NCI-H1436 (cell line): Measurements from ENCODE around the gene TUFT1.

Experiments
- DNase-seq: peaks from one replicate; lab custom pipeline; 2025; lab: John Stamatoyannopoulos, UW

TUFT1 gene

DNA sequence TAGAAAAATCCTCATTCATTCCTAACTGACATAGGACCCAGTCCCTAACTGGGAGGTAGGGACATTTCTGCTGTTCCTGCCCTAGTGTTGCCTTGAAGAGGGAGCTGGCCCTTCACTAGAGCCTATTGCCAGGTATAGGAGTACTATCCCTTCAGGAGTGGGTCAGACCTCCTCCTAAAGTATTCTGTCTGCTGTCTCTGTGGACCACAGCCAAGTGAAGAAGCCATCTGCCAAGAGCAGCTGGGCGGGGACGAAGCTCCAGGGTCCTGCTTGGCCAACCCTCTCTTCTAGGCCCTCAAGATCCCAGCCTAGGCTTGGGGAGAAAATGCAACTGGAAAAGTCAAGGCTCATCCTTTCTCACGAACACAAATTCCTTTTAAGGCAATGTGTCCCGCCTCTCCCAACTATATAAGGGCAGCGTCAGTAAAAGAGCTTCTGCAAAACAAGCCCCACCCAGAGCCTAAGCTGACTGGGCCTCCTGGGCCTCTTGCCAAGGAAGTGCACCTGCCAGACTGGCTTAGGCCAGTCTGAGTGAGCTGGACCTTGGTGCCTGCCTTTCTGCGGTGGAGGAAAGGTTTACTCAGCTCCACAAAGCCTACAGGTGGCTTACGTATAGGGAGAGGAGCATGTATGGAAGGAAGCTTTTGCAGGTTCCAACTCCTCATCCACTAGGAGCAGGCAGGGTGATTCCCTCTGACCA lies 638 bp upstream of the TUFT1 start:
- DNase-seq, result peak; percentile 73

DNA sequence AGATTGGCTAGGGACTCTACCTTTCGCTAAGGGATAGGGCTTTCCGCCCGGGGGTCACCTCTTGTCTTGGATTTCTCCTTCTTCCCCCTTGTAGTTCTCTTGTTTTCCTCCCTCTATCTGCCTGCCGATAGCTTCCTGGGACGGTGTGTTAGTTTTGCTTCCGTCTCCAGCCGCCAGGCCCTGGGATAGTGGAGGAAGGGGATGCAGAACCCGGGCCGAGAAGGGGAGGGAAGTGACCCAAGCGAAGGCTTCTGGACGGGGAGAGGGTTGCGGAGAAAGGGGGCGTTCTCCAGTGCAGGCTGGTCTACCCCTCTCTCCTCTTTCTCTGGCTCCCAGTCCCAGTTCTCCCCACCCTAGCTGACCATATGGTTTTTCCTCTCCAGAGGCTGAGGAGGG lies 871 bp downstream of the TUFT1 start:
- DNase-seq, result no peak

DNA sequence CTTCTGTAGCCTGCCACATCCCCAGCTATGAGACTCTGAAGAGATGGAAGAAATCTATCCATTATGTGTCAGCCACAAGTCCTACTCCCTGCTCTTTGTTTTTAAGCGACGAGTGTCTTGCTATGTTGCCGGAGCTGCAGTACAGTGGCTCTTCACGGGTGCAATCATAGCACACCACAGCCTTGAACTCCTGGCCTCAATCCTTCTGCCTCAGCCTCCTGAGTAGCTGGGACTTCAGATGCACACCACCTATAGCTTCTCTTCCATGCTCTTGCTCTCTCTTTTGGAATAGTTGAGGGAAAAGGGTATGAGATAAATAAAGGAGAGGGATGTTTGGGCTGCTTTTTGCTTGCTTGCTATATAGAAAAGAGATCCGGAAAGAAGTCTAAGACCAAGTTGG lies 1.6 kb downstream of the TUFT1 start:
- DNase-seq, result no peak

DNA sequence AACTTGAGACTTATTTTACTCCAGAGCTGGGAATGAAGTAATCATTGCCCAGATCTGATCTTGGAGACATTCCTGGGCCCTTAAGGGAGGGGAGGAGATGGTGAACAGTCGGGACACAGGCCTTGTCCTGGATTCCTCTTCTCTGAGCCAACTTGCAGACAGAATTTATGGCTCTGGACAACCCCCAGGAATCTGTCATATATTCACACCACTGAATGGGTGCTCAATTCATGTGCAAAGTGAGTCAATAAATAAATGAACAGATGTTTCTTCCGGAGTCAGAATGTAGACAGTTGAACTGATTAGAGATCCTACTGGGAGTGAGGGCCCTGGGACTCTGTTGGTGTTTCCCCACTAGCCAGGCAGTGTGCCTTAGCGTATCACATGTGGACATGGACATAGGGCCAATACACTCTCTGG lies 2.6 kb downstream of the TUFT1 start:
- no peak for DNase-seq

DNA sequence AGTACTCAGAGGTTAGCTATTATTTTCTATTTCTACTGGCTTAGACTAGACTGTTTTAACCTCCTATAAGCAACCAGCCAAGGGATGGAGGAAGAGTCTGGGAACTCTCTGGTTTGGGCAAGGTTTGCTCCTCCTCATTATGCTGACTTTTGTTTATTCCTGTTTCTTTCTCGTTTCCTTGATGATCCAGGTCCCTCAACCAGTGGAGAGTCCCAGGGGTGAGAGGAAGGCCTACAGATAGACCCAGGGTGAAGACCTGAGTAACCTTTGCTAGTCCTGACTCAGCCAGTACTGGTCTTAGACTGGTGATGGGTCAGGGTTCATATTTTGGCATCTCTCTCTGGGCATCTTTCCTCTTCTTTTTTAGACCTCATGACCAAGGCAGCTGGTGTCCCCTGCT lies 5.4 kb downstream of the TUFT1 start:
- DNase-seq, result no peak

DNA sequence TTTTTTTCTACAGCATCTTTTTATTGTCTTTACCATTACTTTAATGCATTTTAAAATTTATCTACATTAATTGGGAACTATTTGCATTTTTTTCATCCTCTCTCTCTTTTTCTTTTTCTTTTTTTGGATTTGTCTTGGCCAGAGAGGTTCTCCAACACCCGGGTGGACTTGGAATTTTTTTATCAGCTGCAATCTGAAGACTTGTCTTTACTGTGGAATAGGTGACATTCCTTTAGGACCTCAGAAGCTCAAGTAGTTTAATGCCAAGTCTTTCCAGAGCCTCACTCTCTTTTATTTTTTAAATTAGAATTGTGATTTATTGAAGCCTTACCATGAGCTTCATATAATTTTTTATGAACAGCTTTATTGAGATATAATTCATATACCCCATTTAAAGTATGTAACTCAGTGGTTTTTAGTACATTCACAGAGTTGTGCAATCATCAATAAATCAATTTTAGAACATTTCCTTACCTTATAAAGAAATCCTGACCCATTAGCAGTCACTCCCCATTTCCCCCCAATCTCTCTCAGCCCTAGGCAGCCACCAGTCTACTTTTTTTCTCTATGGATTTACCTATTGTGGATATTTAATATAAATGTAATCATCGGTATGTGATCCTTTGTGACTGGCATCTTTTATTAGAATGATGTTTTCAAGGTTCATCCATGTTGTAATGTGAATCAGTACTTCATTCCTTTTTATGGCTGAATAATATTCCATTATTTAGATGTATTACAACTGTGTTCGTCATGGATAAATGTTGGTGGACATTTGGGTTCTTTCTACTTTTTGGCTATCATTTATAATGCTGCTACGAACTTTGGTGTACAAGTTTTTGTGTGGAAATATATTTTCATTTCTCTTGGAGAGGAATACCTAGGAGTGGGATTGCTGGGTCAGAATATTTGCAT lies 6.2 kb downstream of the TUFT1 start:
- DNase-seq, result no peak

DNA sequence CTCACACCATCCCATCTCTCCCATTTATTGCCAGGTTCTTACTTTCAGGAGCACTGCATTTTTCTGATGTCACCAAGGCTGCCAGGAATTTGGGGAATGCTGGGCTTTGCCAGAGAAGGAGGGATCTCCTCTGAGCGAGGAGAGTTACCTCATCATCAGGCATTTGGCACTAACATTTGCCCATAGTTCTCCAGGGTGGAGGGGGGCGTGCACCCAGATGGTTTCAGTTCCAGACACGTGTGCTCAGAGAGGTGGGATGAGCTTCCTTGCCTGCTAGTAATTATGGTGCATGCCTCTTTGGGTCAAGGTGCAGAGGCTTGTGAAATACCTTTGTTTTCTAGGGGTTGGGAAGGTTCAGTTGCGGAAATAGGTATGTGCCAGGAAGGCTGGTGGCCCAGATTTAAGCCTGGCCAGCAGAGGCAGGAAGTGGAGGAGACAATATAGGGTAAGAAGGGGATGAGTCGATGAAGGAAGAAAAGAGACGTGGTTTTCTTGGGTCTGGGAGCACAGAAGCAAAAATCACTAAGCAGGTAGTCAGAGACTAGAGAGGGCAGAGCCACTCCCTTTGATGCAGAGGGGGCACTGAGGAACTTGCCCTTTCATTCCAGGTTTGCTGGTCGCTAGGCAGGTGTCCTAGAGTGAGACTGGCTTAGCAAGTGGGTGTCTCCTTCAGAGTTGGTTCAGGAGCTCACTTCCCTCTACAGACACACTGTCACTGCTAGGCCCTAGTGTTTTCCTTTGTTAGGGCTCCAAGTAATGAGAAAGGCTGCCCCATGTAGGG lies 7.2 kb downstream of the TUFT1 start:
- no peak for DNase-seq

DNA sequence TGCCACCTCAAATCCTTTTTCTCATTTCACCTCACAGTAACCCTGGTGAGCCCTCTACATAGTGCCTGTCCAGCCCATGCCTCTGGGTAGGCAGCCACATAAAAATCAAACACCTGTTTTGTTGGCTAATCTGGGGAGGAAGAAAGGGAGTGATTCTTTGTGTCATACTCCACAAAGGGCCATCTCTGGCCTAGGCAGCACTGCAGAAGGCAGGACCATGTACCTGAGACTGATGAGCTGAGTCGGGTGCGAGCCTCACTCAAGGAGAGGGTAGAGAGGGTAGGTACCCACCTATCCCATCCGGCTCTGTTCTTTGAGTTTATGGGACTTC lies 7.8 kb downstream of the TUFT1 start:
- no peak for DNase-seq

DNA sequence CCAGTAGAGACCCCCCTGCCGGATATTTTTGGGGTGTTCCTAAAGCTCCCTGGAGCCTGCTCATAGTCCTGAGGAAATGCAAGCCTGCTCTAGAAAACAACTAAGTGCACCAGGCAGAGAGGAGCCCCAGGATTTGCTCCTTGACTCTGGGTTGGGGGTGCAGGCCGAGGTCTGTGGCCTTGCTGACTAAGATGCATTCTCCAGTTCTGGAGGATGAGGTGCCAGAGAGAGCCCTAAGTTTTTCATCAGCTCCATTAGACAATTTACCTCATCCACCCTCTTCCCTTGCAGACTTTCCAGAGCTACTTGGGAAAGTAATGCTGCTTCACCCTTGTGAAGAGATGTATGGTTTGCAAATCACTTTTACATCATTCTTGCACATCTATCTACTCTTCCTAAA lies 9.1 kb downstream of the TUFT1 start:
- DNase-seq, result no peak

DNA sequence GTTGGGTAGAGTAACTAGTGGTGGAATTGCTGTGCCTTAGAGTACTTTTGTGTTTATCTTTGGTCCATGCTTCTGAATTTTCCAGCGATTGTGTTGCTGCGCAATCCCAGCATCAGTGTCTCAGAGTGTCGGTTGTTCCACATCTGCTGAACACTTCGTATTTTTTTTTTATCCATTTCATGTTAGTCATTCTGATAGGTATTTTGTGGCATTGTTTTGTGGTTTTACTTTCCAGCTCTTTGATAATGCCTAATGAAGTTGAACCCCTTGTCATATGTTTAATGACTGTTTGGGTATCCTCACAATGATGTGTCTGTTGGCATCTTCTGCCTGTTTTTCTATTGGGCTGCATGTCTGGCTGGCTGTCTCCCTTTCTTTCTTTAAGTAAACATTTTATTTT lies 13.6 kb downstream of the TUFT1 start:
- no peak for DNase-seq

DNA sequence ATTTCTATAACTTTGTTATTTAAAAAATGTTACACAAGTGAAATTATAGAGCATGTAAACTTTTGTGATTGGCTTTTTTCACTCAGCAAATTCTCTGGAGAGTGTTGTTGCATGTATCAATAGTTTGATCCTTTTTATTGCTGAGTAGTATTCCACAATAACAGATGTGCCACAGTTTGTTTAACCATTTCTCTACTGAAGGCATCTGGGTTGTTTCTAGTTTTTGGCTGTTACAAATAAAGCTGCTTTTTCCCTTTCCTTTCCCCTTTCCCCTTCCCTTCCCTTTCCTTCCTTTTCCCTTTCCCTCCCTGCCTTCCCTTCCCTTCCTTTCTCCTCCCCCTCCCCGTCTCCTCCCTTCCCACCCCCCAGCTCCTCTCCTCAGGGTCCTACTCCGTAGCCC lies 15.9 kb downstream of the TUFT1 start:
- DNase-seq, result no peak

DNA sequence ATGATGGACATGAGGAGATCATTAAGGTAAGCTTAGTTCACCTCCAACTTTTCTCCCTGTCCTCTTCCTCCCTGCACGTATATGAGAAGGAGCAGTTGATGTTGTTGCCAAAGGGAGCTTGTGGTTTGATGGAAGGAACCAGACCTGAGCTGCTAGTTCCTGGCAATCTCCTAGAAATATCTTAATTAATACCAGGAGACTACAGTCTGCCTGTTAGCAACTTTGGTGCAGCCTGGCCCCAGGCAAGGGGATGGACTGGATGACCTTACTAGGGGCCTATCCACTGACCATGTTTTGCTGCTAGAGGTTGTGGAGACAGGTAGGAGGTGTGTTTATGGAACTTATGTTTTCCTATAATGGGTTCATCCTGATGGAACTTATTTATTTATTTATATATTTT lies 22.6 kb downstream of the TUFT1 start:
- no peak for DNase-seq

DNA sequence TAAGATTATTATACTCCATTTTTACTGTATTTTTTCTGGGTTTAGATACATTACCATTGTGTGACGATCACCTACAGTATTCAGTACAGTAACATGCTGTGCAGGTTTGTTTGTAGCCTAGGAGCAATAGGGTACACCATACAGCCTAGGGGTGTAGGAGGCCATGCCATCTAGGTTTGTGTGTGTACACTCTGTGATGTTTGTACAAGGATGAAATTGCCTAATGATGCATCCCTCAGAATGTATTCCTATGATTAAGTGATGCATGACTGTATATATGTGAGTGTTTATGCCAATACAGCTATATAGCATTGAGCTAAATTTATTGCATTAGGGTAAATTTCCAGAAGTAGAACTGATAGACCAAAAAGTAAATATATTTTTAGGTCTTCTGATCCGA lies 23.3 kb downstream of the TUFT1 start:
- DNase-seq, result no peak

DNA sequence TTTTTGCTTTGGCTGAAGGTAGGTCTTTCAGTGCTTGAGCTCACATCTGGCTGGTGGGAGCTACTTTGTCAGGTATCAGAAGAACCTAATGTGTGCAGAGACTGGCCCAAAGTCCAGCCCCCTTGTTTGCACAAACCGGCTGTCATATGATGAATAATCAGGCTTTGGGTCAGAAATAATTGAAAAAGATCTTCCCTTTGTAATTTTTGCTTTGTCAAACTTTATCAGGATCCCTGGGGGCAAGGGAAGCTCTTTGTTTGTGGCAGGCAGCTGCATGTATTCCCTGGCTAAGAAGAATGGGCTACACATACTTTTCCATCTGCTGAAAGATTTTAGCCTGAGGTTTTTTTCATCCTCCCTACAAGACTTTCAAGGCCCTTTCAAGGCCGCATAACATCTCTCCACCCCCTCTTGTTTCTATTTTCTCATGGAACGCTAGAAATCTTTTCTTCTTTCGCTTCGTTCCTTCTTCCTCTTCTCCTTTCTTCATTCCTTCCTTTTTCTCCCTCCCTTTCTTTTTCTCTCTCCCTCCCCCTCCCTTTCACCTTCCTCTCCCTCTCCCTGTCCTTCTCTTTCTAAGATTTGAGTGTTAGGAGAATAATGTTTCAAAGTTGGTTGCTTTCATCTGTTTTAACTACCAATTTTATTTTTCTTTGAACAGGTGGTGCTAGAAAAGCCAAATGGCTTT lies 25.5 kb downstream of the TUFT1 start:
- no peak for DNase-seq

DNA sequence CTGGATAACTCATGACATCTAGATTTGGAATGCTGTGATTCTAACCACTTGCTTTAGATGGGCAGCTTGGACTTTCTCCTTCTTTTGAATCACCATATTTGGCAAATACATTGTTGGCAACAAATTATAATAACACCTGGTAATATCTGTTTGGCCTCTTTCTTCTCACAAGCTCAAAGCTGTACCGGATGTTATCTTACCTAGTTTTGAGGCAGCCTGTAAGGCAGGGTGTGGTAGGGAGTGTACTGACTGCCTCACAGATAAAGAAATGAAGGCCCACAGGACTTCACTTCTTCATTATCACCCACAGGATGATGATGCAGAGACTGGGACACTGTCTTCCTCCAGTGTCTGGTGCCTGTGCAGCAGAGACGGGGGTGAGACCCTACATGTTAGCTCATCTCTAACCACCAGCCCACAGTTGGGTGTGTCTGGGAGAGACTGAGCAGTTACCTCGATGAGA lies 28.5 kb downstream of the TUFT1 start:
- DNase-seq, result no peak

DNA sequence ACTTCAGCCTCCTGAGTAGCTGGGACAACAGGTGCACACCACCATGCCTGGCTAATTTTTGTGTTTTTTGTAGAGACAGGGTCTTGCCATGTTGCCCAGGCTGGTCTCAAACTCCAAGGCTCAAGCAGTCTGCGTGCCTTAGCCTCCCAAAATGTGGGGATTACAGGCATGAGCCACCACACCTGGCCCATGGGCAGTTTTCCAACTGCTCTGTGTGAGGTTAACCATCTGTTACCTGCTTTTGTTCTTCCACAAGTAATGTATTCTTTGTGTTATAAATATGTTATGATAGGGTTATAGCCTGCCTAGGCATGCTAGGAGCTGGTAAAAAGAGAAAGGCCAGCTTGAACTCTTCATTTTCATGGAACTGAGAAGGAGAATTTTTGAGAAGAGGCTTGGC lies 30.7 kb downstream of the TUFT1 start:
- no peak for DNase-seq

DNA sequence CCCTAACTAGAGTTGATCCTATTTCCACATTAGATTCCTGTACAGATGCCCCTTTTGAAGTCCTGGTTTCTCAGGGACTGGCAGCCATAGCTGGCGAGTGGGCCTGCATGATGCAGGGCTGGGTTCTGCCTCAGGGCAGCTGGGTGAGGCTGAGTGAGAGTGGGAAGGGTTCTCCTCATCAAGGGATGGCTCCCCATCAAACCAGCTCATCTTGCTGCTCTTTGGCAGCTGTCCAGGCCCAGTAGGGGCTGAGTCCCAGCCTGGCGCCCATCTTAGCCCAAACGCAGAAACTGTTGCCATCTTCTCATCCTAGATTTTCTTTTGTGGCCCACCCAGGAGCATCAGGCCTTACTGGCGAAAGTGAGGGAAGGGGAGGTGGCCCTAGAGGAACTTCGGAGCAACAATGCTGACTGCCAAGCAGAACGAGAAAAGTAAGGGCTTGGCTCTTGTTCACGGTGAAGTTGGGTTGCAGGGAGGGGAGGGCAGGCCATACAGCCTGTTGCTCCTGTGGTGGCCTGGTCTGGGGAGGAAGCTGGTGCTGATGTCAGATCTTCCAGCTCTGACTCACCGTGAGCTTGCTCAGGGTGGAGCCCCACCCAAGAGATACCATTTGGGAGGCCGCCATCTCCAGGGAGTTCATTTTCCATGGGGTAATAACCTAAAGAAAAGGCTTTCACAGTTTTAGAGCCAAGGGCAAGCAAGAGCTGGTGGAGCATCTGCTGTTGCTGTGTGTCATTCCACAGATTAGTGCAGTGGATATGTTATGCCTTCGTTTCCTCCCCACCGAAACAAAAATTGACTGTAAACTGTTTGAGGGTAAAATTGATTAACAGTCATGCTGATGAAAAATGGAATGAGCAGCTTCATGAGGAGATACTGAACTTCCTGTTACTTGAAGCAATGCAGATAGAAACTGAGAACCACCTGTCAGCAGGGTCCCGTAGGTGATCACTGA lies 34.7 kb downstream of the TUFT1 start:
- no peak for DNase-seq

DNA sequence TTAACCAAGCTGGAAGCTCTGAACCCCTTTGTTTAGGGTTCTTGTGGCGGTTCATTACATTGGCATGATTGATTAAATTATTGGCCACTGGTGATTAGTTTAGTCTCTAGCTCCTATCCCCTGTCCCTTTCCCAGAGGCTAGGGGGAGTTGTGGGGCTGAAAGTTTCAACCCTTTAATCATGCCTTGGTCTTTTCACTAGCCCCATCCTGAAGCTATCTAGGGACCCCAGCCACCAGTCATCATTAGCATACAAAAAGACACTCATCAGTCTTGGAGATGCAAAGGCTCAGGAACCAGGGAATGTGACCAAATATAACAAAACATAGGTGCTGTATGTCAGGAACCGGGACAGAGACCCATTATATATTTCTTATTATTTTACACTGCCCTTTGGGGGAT lies 37.1 kb downstream of the TUFT1 start:
- no peak for DNase-seq

DNA sequence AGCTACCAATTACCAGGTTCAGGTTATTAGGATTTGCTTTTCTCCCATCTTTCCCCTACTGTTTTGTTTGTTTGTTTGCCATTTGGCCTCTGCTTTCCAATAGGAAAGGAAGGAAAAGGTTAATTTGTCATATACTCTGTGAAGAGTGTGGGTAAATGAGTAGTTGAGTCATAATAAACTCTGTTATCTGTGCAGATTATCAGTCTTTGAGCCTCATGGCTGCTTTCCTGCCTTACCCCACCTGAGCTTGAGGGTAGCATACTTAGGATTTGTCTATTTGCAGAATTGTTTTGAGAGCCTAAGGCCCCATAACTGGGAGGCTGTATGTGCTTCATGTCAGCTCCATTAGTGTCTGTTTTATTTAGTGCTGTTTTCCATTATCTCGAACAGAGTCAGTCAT lies 38.8 kb downstream of the TUFT1 start:
- DNase-seq, result no peak

DNA sequence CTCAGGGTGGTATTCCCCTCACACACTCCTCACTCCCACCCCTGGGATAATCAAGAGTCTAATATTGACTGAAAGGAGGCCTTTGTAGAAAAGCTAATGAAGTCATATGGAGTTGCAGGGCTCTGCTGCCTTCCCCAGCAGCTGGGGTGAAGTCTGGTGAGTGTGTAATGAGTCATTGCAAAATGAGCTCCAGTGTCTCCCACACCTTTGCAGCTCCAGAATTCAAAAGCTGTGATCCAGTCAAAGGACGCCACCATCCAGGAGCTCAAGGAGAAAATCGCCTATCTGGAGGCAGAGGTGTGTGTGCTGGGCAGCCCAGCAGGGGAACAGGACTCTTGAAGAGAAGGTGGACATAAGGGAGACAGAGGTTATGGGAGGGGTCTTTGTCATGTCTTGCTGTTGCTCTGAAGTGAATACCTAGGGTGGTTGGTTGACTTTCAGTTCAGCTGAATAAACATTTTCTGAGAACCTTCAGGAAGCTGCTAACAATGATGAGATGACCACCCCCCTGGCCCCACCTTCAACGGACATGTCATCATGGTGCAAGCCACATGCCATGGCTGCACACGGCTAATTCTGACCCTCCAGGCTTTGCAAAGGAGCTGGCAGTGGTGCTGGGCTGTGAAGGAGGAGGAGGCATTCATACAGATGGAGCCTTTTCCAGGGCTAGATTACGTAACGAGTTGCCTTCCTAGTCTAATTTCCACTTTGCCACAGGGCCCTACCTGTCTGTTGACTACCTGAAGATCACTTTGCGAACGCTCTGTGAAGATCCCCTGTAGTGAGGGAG lies 39.5 kb downstream of the TUFT1 start:
- DNase-seq, result no peak
